ENCODE data around the gene CES2. TPM values are rescaled to one million over a fixed set of nuclear protein-coding genes. Genes with fewer than 3 reads are reported as not detected.

Gene CES2
- 10 to 100 TPM; 21.6 to 48.1 (median 34.8) TPM for total RNA-seq
- polyA plus RNA-seq = 10 to 100 TPM in 1 of 3 donors, 1 to 10 TPM in 2; 8.0 to 21.4 (median 8.5) TPM
- long read RNA-seq, donor 1, partial matches to known transcripts = 10 of 12 reads
- long read RNA-seq, donor 1, other reads (novel, unspliced or antisense) = 0 of 12 reads
- long read RNA-seq, donor 2, transcript CES2-201 (12 exons, 3,927 nt) = major isoform, 5 of 6 reads
- long read RNA-seq, donor 2, partial matches to known transcripts = 0 of 6 reads
- long read RNA-seq, donor 2, other reads (novel, unspliced or antisense) = 0 of 6 reads

GRCh38 chr16:66935314-66936011 is at the start of gene CES2:
Gene CES2, plus strand, starts transcription at chr16:66935516. Its CDS starts 120 bp downstream, at chr16:66935636.
- Histone ChIP-seq H3K4me1 (peaks cover 31 to 67% (median 51%) of the 10 kb centered on the region in 6 donors), H3K27me3 (replicated peaks in 1 of 7) (no peaks in the 10 kb centered on the region), H3K27ac (peak within 1 kb of the TSS; percentile 78 to 98 (median 94)), H3K36me3 (peaks cover 0 to 64% (median 31%) of the 10 kb centered on the region in 6 donors), H3K9me3 (no peaks in the 10 kb centered on the region), H3K4me3 (peak within 1 kb of the TSS; percentile 60 to 98 (median 95))
- DNase-seq = peak; percentile 83
- WGBS, 5 donors = 49 to 78% (median 60%) methylated on average over 31 to 44 of the region's 44 CpGs
- intact Hi-C loops (cut with DNase I; ENCODE audit: low total_unique reads) = no loop called here
- no peak for TF ChIP-seq CTCF (IDR thresholded peaks at IDR 0.05 in 8 of 11, conservative IDR thresholded peaks at IDR 0.05 in 3 of 11)
- peak in 1 of 3 donors; percentile 38 for TF ChIP-seq POLR2AphosphoS5 (IDR thresholded peaks at IDR 0.05)
- no peak for TF ChIP-seq POLR2A (IDR thresholded peaks at IDR 0.05)

GRCh38 chr16:66886321-66886720 is 49.0 kb upstream of the CES2 start:
- Histone ChIP-seq H3K27me3 (replicated peaks in 1 of 7) (no peaks in the 10 kb centered on the region), H3K4me1 (peaks cover 0 to 15% (median 7%) of the 10 kb centered on the region in 6 donors), H3K9me3 (no peaks in the 10 kb centered on the region), H3K27ac (no peak overlapping the region), H3K4me3 (no peak overlapping the region), H3K36me3 (peaks cover 0 to 42% (median 18%) of the 10 kb centered on the region in 6 donors)
- WGBS, 5 donors = 77 to 93% (median 87%) methylated on average over 2 of the region's 2 CpGs
- TF ChIP-seq POLR2A (IDR thresholded peaks at IDR 0.05) (no peak), POLR2AphosphoS5 (IDR thresholded peaks at IDR 0.05) (no peak), CTCF (IDR thresholded peaks at IDR 0.05 in 8 of 11, conservative IDR thresholded peaks at IDR 0.05 in 3 of 11) (no peak)
- DNase-seq = no peak
- intact Hi-C loops (cut with DNase I; ENCODE audit: low total_unique reads) = no loop called here

- Histone ChIP-seq H3K27me3 (replicated peaks in 1 of 7) (no peaks in the 10 kb centered on the region), H3K4me3 (no peak overlapping the region), H3K9me3 (no peaks in the 10 kb centered on the region), H3K4me1 (peaks cover 0 to 9% (median 2%) of the 10 kb centered on the region in 6 donors), H3K27ac (no peak overlapping the region), H3K36me3 (peaks cover 0 to 42% (median 18%) of the 10 kb centered on the region in 6 donors)
- no peak for DNase-seq
- TF ChIP-seq POLR2A (IDR thresholded peaks at IDR 0.05) (no peak), CTCF (IDR thresholded peaks at IDR 0.05 in 8 of 11, conservative IDR thresholded peaks at IDR 0.05 in 3 of 11) (no peak), POLR2AphosphoS5 (IDR thresholded peaks at IDR 0.05) (no peak)
- WGBS, 5 donors = 66 to 86% (median 76%) methylated on average over 3 of the region's 3 CpGs
- intact Hi-C loops (cut with DNase I; ENCODE audit: low total_unique reads) = no loop called here
These were observed 48.4 kb upstream of the CES2 start for GRCh38 chr16:66886914-66887313.
